Activated CD8-positive, alpha-beta memory T cell treated with anti-CD3 and anti-CD28 coated beads for 48 hours (primary cell): ENCODE data around the gene STIM1.
"Not testable (repeated sequence)": the region's sequence is repeated elsewhere in the genome, so short reads cannot be mapped to it uniquely, and the experiment has no call there.

Source experiments
- DNase-seq, 3 experiments: peaks; one replicate each; pipeline ENCODE4 v3.0.0-alpha.2; 2020; ENCODE audit warnings: low read depth in 2 of 3, low spot score in 2 of 3

Gene STIM1

DNA sequence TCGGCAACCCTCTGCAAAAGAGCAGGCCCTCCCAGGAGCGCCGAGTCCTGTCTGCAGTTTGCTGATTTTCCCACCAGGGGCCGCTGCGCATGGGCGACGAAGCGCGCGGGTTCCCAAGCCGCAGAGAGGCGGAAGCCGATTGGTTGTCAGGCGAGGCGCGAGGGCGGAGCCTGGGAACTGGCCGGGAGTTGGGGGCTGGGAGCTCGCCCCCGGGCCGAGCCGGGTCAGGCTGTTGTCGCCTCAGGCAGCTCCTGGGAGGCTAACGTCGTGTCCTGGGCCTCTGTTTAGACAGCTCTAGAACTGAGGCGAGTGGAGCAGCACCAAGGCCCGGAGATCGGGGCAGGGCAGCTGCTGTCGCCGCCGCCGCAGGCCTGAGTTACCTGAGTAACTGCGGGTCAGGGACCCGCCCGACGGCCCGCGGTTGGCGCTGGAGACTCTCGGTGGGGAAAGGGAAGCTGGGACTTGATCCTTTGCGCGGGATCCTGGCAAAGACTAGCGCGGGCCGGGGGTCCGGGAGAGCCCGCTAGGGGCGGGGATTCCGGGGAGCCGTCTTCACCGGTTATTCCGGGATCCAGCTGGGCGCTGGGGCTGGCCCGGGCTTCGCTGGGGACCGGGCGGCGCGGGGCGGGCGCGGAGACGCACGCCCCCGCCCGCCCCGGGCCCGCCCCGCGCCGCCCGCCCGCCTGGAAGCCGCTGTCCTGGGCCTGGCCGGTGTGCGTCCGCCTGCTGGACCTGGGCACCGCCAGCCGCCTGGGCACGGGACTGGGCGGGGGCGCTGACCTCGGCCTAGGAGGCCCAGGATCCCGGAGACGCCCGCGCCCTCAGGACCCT is at the start of gene STIM1:
STIM1 (plus strand) TSS at position 688 of the 831 bp plus-strand sequence. CDS start 607 bp downstream, outside the sequence.
- DNase-seq = peak; percentile 95 to 99 (median 98)

DNA sequence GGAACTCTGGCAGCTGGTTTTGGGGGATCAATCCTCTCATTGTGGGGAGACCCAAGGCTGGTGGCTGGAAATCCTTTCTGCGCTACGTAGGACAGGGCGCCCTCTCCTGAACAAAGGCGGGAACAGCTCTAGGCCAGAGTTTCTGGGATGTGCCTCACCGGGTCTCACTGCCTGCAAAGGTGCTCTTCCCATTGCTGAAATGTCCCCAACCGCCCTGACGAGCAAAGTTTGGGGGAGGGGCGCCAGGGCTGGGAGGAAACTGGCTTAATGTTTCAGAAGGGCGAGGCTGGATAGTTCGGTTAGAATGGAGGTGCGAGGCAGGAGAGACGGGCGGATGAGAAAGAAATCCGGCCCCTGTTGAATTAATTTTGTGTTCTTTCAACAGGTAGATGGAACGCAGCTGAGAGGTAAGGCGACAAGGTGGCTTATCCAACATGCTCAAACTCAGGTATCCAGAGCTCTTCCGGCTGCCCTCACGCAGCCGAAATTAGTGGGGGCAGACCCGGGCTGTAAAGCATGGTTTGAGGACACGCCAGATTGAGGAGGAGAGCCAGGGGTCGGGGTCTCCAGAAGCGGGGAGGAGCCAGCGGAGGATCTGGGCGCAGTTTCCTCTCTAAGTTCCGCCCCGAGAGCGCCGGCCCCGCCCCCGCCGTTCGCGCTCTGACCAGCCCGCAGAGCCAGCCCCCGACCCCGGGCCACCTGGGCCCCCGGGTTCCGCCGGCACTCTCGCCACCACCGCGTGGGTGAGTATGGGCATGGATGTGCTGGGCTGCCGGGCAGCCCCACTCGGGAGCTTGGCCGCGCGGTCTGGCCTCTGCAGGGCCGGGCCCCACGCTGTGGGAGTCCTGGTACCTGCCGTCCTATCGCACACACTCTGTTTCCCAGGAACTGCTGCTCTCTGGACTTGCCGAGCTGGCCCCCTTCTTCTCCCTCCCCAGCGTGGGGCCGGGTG is 47.3 kb upstream of the STIM1 start, which contains the start of gene PGAP2:
PGAP2 (plus strand) TSS at position 652 of the 952 bp plus-strand sequence. CDS start 2,700 bp downstream, outside the sequence.
- peak in 1 of 3 experiments; percentile 40 for DNase-seq

DNA sequence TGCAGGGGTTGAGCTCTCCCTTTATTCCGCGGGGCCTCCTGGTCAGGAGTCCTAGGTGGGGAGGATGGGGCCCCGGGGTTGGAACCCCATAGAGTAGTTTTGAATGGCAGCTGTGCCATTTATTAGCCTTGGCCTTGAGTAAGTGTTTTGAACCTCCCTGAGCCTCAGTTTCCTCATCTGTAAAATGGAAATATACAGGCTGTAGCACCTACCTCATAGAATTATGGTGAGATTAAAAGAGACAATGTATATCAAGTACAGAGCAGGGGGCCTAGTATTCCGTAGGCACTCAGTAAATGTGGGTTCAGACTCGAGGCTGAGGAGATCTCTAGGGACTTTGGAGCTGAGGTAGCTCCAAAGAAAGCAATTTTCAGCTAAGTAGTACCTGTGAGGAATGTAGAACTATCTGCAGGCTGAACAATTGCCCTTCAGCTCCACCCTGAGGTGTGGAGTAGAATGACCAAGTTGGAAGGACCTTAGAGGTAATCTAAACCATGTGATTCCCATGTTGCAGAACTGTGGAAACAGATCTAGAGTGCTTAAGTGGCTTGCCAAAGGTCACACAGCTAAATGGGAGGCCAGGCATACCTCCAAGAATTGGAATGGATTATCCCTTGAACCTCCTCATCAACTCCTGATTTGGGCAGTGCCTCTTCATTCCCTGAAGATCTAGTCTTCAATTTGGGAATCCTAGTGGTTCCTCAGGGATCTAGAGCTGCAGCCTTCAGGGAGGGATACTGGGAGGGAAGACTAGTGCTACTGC is 46.4 kb upstream of the STIM1 start:
- DNase-seq = no peak

DNA sequence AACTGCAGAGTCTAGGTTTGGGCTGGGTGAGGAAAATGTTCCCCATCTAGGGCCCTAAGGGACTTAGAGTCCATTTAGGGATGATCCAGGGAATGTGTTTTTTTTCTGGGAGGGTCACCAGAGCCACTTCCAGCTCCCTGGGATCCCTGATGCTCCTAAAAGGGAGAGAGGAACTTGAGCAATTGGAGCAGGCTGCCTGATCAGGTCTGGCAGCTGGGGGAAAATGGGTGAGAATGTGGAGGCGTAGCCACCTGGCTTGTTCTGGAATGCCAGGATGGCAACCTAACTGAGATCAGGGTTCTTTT is 45.9 kb upstream of the STIM1 start:
- DNase-seq = no peak

DNA sequence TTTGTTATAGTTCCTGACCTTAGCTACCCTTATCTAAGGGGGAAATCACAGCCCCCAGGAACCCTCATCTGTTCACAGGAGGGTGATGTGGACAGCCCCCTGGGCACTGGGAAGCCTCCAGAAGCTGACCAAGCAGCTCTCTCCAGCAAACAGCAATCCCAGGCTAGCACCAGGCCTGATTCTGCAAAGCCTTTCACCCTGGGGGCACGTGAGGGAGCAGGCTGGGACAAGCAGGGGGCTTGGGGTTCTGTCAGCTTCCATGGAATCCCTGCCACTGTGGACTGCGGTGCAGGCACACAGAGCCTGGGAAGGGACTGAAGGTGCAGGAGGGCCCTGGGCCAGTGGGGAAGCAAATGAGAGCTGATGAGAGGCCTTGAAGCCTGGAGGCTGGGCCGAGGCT is 45.0 kb upstream of the STIM1 start:
- no peak for DNase-seq

DNA sequence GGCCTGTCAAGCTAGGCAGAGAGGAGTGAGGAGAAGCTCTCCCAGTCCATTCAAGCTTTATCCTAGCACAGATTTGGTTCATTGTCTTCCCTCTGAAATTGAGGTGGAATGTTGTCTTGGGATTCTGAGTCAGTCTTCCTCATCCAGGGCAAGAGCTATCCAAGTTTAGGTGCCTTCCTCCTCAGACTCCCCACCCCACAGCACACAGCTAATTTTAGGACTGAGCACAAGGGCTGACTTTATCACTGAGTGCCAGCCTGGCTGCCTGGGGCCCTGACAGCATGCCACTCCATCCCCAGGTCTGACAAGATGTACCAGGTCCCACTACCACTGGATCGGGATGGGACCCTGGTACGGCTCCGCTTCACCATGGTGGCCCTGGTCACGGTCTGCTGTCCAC is 44.5 kb upstream of the STIM1 start:
- DNase-seq = no peak

DNA sequence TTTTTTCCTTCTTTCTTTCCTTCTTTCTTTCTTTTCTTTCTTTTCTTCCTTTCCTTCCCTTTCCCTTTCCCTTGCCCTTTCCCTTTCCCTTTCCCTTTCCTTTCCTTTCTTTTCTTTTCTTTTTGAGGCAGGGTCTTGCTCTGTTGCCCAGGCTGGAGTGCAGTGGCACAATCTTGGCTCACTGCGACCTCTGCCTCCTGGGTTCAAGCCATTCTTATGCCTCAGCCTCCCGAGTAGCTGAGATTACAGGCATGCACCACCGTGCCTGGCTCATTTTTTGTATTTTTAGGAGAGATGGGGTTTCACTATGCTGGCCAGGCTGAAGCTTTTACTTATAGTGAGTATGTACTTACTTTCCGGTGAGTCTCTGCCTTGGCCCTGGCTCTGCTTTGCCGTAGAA is 40.6 kb upstream of the STIM1 start:
- not testable (repeated sequence) for DNase-seq

DNA sequence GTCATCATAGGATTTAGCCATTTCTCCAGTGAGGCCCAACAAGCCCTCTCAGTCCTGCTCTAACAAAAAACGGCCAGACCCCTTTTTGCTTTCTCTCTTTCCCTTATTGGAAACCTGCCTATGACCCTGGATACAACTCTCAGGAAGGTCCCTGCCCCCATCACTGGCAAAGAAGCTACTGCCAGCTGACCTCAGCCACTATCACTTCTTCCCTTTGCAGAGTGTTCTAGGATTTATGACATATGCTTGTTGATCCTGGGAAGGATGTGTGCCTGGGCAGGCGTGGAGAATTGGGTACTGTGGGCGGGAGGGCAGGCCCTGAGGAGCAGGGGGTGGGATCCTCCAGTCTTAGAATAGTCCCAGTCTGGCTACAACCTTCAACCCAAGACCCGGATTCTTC is 39.6 kb upstream of the STIM1 start:
- no peak for DNase-seq

DNA sequence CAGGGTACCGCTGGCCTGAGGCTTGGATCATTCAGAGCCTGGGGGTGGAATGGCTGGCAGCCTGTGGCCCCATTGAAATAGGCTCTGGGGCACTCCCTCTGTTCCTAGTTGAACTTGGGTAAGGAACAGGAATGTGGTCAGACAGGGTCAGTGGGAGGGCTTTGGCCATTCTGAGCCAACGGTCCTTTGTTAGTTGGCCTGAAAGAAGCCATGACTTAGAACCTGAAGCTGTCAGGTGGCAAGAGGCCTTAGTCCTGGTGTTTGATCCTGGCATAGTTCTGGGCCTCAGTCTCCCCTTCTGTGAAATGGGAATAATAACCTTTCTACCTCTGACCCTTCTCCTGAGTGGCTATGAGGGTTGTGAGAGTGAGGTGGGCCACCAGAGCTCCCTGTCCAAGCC is 38.8 kb upstream of the STIM1 start:
- no peak for DNase-seq

DNA sequence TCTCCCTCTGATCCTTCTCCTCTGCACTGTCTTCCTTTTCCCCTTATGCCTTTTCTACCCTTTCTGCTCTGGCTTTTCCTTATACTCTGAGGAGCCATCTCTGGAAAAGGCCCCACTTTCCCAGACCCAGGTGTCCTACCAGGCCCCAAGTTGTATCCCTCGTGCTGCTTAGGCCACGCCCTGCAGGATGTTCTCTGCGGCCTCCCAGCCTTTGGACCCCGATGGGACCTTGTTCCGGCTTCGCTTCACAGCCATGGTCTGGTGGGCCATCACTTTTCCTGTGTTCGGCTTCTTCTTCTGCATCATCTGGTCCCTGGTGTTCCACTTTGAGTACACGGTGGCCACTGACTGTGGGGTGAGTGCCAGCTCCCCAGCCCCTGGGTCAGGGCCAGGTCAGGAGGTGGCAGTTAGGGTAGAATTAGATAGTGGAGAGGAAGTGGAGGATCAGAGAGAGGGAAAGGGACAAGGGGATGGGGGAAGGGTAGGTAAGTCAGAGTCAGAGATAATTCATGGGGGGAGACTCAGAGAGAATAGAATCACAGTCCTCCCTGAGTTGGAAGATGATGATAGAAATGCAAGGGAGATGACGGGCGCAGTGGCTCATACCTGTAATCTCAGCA is 38.2 kb upstream of the STIM1 start:
- no peak for DNase-seq

DNA sequence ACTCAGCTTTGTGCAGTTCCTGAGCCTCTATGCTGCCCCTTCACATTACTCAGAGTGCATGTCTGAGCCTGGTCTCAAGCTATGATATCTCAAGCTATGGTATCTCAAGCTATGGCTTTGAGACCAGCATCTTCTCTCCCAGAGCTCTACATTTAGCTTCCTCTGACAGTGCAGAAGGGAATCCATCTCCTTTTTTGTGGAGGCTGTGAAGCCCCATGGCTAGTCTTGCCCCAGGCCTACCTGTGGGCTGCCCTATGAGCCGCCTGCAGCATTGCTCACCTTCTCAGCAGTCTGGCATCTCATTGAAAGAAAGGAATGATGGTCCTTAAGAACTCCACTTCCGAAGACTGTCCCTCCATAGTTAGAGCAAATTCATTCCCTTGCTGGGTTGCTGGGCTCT is 34.5 kb upstream of the STIM1 start:
- DNase-seq = no peak

DNA sequence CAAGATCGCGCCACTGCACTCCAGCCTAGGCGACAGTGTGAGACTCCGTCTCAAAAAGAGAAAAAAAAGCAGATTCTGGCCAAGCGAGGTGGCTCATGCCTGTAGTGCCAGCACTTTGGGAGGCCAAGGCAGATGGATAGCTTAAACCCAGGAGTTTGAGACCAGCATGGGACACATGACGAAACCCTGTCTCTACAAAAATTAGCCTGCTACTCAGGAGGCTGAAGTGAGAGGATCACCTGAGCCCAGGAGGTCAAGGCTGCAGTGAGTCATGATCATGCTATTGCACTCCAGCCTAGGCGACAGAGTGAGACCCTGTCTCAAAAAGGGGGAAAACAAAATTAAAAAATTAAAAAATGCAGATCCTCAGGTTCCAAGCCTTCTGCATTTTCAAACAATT is 33.2 kb upstream of the STIM1 start:
- no peak for DNase-seq

DNA sequence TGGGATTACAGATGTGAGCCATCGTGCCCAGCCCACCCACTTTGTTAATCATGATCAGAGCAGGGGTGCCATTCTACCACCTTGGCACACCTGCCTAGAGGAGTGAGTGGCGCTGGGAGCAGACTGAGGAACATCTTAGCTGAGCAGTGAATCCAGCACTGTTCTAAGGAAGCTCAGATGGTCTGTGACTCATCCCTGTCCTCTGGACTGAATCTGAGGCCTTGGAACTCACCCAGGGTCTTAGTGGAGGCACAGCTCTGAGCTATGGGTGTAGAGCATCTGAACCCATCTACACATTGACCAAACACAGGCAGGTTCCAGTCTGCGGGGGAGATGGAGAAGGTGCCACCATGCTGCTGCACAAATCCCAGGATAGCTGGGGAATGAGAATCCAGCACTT is 32.2 kb upstream of the STIM1 start:
- DNase-seq = no peak

DNA sequence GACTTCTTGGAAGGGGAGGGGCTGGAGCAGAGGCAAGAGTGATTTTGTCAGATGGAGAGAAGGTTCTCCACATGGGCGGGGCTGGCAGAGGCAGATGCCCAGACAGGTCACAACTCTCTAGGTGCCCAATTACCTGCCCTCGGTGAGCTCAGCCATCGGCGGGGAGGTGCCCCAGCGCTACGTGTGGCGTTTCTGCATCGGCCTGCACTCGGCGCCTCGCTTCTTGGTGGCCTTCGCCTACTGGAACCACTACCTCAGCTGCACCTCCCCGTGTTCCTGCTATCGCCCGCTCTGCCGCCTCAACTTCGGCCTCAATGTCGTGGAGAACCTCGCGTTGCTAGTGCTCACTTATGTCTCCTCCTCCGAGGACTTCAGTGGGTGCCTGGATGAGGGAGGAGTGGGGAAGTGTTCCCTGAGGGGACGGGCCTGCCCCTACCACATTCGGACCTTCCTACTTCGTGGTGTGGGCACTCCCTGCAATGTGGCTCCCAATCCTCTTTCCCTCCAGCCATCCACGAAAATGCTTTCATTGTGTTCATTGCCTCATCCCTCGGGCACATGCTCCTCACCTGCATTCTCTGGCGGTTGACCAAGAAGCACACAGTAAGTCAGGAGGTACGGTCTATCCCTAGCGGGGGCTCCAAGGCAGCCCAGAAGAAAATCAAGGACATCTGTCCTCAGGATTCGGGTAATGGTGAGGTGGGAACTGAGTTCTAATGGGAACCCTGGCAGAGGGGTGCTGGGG is 31.5 kb upstream of the STIM1 start:
- DNase-seq = no peak

DNA sequence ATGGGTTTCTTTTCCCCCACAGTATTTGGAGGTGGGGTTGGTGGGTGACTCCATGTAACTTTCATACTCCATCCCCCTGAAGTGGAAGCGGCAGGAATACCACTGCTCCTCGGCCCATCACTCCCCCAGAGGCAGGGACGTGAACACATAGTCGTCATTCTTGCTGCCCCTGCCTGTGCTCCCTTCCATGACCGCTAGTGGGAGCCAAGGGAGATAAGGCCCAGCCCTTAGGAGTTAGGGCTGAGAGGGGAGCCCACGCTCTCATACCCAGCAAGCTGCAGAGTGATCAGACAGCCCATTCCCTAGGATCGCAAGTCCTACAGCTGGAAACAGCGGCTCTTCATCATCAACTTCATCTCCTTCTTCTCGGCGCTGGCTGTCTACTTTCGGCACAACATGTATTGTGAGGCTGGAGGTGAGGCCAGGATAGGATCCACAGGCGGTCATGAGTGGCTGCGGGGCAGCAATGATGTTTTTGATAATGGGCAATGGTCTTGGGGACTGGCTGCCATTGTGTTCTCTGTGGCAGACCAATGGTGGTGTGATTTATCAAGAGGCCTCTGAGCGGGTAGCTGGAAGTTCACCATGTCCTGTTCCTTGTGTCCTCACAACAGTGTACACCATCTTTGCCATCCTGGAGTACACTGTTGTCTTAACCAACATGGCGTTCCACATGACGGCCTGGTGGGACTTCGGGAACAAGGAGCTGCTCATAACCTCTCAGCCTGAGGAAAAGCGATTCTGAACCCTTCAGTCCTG is 30.6 kb upstream of the STIM1 start:
- DNase-seq = peak; percentile 47 to 64 (median 50)

DNA sequence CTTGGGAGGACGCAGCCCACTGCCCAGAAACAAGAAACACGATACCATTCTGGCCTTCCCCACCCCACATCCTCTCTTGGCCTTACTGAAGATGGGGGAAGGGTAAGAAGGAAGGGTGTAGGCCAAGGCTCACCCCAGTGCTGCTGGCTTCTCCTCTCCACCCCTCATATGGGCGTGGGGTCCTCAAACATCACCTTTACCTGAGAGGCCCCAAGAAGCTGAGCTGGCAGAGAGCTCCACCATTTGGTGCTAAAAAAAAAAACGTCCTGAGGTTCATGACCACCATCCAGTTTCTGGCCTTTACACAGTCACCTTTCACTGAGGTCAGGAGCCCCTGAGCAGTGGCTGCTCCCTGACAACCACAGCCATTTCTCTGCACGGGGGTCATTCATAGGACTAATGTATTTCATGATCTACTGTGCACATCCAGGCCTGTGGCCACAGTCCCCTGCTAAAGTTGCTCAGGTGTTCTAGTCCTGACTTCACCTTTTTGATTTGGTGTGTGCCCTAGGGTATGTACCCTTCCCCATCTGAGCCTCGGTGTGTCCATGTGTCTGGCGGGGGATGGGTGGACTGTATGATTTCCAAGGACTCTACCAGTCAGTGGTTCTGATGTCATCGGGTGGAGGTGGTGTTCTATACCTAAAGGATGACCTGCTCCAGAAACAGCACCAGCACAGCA is 29.9 kb upstream of the STIM1 start:
- DNase-seq = no peak

DNA sequence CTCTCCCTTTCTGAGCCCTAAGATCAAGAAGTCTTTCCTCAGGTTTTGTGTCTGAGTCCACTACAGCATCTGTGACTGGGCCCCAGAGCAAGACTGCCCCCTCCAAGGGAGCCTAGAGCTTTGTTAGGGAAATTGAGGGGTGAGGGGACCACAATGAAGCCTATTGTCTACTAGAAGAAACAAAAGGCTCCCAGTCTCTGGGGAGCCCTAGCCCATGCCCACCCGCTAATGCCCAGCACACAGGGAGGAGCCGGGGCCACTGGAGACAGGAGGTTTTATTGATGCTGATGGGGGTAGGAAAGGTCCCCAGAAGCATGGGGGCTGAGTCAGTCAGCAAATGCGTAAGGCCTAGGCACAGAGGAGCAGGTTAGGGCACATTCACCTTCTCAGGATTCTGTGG is 28.7 kb upstream of the STIM1 start:
- DNase-seq = no peak

DNA sequence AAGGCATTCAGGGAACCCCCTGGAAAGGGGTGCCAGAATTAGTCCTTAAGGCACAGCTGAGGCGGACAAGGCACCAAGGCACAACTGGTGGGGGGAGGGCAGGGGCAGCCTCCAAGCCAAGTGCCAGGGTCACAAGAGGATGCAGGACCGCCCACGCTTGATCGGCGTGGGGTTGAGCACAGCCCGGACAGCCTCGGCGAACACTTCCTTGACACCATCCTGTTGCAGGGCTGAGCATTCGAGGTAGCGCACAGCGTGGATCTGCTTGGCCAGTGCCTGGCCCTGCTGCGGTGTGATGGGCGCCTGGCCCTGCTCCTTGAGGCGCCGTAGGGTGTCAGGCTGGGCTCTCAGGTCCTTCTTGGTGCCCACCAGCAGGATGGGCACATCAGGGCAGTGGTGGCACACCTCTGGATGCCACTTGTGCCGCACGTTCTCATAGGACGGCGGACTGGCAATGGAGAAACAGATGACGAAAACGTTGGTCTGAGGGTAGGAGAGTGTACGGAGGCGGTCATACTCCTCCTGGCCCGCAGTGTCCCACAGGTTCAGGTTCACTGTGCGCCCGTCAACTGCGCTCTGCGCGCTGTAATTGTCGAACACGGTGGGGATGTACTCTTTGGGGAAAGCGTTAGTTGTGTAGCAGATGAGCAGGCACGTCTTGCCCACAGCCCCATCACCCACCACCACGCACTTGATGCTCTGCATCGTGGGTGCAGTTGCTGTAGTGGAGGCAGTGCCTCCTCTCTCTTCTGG is 27.9 kb upstream of the STIM1 start:
- no peak for DNase-seq
